HuH-7 (cell line): ENCODE data around the gene OGFOD2.
"Not testable (repeated sequence)": the region's sequence is repeated elsewhere in the genome, so short reads cannot be mapped to it uniquely, and the experiment has no call there.

Experiments
- DNase-seq: peaks from one replicate; pipeline ENCODE4 v3.0.0; 2011; ENCODE audit warnings: low spot score

The OGFOD2 gene

DNA sequence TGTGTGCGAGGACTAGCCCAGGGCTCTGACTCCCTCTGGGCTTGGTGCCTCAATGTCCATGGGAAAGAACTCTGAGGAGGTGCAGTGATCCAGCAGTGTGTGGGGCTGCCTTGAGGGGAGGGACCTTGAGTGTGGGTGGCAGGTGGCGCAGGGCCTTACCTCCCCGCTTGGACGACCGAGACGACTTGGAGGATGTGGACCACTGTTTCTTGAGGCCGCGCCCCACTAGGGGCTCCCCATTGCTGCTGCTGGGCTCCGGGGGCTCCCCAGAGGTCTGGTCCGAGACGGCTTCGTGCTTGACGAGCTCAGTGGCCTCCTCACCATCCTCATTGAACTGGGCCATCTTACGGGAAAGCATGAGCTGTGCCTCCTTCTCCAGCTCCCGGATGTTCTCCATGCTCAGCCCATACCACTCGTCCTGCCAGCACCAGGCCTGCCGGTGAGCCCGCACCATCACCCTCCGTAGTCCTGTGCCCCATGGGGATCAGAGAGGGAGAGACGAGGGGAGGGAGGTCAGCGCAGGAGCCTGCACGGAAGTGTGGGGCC is 30.1 kb downstream of the OGFOD2 start:
- DNase-seq = no peak

GRCh38 chr12:123006977-123007376 is 31.9 kb downstream of the OGFOD2 start:
- DNase-seq = no peak

- DNase-seq = no peak
These were observed 35.1 kb downstream of the OGFOD2 start for GRCh38 chr12:123010110-123010509.

- no peak for DNase-seq
These were observed 35.6 kb downstream of the OGFOD2 start for GRCh38 chr12:123010681-123011080.

DNA sequence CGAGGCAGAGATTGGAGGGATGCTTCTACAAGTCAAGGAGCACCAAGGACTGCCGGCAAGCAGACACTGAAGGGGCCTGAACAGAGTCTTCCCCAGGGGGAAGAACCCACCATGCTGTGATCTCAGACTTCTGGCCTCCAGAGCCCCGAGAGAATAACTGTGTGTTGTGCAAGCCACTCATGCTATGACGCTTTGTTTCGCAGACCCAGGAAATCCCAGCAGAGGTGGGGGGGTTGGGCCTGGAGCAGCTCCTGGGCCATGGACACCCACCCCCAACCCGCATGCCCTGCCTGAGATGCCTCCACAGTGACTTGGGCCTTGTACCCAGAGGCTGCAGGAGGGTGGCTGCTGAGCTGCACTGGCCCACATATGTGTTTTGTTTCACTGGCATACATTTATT is 36.7 kb downstream of the OGFOD2 start:
- DNase-seq = no peak

DNA sequence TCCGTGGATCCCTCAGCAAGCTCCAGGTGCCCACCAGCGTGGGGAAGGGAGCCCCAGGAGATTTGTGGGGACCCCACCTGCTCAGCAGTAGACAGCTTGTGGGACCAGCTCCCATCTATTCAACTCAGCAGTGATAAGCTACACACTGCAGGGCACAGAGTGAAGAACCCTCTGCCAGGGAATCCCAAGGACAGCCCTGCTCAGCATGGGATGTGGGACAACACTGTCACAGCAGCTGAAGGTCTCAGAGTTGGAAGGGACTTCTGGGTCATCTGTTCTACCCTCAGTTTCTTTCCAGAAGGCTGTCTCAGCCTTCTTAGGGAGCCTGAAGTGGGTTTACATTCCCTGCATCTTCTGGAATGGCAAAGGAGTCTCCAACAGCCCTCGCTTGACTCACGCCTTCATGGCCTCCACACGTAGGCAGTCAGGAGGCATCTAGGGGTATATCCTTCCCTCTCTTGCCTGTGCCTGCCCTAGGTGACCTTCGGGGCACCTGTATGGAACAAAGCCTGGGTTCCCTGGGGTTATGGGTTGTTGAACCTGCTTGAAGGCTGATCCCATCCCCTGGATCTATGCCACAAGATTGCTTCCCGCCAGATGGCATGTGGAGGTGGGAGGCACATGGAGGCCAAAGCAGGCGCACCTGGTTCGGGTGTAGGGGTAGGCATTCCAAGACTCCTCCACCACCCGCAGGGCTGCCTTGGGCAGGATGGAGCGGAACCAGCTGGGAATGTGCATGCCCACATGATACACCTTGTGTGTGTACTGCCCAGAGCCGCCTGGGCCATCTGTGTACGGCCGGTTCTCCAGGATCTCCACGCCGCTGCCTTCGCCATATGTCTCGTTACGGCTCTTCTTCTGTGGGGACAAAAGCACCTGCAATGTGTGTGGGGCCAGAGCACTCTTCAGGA is 38.4 kb downstream of the OGFOD2 start:
- DNase-seq = no peak

DNA sequence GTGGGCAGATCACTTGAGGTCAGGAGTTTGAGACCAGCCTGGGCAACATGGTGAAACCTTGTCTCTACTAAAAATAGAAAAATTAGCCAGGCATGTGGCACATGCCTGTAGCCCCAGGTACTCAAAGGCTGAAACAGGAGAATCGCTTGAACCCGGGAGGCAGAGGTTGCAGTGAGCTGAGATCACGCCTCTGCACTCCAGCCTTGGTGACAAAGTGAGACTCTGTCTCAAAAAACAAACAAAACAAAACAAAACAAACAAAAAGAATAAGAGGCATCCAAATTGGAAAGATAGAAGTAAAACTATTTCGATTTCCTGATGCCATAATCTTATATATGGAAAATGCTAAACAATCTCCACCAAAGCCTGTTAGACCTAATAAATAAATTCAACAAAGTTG is 39.4 kb downstream of the OGFOD2 start:
- DNase-seq = not testable (repeated sequence)

GRCh38 chr12:123017753-123018152 is 42.7 kb downstream of the OGFOD2 start:
- DNase-seq = no peak

DNA sequence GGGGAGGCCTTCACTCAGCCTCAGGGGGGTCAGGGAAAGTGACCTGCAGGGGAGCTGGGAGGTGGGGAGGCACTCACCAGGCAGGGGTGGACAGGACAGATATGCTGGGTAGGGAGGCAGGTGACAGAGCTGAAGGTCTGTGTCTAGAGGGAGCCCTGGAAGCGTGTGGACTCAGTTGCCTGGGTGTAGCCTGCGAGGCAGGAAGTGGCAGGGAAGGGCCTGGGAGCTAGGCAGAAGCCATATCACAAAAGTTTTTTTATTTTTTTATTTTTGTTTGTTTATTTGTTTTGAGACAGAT is 44.7 kb downstream of the OGFOD2 start:
- DNase-seq = no peak

DNA sequence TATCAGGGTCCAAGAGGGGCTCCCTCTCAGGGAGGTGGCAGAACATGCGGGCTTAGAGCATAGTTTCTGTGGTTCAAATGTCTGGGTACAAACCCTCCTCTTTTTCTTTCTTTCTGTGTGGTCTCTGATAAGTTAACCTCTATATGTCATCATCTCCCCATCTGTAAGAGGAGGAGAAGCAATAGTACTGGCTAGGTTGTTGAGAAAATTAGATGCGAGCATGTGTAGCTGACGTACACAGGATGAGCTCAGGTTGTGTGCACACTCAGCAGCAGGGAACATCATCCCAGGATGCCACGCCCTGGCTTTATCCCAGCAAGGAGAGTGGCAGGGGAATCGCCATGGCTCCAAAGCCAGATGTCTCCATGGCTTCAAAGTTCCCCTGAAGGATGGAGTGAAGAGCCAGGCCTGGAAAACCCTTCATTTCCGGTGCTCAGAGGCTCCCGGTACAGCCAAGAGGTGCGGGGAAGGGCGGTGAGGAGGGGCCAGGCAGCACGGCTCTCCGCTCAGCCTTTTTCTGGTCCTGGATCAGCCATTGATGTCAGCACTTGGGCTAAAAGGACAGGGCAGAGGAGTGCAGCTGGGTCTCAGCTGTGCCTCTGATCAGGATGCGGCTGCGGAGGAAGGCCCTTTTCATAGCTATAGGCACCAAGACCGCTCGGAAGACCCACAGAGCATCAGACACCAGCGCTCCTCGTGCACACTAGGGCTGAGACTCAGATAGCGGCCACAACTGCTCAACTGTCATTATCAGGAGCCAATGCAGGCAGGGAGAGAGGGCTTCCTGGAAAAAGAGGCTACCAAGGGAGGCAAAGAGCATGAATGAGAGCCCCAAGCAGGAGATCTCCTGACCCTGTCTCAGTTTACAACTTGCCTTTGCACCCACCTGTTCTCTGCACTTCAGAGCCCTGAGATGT is 46.9 kb downstream of the OGFOD2 start:
- no peak for DNase-seq

GRCh38 chr12:123022846-123023245 is 47.8 kb downstream of the OGFOD2 start:
- DNase-seq = no peak

GRCh38 chr12:123024819-123025391 is 49.9 kb downstream of the OGFOD2 start:
- DNase-seq = no peak

DNA sequence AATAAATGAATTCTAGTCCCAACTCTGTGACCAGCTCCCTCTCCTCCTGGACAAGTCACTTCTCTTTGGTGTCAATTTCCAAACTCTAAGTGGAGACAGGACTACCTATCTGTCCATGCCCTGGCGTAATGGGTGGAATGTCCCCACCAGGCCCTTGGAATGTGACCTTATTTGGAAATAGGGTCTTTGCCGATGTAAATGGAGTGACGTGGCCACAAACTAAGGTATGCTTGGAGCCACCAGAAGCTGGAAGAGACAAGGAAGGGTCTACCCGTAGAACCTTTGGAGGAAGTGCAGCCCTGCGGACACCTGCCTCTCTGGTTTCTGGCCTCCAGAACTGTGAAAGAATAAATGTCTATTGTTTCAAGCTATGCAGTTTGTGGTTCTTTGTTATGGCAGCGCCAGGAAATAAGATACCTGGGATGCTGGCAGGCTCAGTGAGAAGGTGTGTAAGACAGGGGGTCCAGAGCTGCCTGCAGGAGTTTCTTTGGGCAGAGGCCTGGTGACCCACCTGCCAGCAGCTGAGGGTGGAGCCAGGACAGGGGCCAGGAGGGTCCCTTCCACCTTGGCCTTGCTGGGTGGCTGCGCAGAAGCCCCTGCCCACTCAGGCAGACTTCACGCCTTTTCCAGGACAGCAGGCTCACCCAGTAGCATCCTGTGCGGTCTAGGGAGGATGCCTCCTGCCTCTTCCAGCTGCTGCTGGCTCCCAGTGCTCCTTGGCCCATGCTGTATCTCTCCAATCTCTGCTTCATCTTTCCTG is 51.2 kb downstream of the OGFOD2 start:
- DNase-seq = no peak

DNA sequence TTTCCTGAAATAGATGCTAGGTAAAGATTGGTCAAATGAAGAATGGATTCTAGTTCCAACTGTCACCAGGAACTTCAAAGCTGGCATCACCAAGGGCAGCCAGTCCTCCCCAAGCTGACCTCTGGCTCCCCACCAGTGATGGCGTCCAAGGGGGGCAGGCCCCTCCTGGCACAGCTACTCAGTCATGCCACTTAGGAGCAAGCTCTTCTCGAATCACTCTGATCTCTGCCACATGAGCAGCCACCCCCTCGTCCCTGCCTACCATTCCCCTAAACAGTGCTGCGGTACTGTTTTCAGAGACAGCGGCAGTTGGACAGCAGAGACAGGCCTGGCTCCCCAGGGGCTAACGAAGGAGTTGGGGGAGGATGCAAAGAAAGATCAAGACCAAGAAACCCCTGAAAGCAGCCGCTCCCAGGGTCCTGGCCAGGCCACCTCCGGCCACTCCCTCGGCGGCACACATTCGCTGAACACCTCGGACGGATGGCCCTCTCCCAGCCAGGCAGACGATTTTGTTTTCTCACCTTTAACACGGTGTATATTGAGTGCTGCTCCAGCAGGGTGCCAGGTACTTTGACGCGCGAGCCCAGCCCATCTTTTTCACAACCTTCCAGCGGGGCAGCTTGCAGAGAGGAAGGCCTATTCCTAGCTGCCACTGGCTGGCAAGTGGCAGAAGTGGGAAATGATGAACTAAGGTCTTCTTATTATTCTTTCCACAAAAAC is 52.8 kb downstream of the OGFOD2 start:
- no peak for DNase-seq

GRCh38 chr12:123028475-123028874 is 53.4 kb downstream of the OGFOD2 start:
- no peak for DNase-seq

DNA sequence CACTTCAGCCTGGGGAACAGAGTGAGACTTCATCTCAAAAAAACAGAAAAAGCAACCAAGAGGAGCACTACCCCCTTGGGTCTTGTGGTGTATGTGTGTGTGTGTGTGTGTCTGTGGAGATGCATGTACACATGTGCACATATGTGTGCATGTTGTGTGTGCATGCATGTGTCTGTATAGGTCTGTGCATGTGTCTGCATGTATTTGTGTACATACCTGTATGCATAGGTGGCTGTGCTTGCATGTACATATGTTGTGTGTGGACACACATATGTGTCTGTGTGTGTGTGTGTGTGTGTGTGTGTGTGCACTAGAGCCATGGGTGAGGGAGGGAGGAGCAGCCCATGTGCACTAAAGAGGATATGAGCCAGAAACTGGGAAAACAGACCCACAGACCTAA is 54.5 kb downstream of the OGFOD2 start:
- no peak for DNase-seq
